Inflammatory macrophage treated with lipopolysaccharide for 1 hour (primary cell): ENCODE data around the gene MFN2.
A peak's percentile ranks its signal among the peaks of the same experiment; 100 is the strongest.

Experiments
- DNase-seq, 2 donors: peaks; one replicate each; pipeline ENCODE4 v3.0.0-alpha.2; 2020 to 2022

MFN2 gene

DNA sequence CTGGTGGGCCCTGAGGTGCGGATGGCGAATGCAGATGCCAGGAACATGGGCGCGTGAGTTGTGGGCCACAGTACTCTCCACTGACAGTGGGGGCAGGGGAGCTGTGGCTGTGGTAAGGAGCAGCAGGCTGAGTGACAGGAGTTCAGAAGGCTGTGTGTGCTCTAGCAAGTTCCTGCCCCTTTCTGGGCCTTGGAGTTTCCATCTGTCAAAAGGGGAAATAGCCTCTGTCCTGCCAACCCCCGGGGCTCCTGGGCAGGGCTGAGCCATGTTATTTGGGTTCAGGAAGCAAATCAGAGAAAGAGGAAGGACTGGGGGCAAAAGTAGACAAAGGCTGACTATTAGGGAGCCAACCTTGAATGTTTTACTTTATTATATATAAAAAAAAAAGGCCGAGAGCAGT is 19.5 kb upstream of the MFN2 start:
- DNase-seq: peak; percentile 86 to 88

DNA sequence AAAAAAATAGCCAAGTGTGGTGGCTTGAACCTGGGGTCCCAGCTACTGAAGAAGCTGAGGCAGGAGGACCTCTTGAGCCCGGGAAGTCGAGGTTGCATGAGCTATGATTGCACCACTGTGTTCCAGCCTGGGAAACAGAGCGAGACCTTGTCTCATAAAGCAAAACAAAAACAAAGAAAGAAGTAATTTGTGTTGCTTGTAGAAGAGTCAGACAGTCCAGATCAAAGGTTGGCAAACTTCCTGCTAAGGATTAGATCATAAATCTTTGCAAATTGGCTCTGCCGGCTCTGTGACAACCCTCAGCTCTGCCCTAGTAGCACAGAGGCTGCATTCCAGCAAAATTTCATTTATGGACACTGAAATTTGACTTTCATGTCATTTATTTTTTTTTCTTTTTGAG is 19.0 kb upstream of the MFN2 start:
- peak; percentile 60 to 74 for DNase-seq

DNA sequence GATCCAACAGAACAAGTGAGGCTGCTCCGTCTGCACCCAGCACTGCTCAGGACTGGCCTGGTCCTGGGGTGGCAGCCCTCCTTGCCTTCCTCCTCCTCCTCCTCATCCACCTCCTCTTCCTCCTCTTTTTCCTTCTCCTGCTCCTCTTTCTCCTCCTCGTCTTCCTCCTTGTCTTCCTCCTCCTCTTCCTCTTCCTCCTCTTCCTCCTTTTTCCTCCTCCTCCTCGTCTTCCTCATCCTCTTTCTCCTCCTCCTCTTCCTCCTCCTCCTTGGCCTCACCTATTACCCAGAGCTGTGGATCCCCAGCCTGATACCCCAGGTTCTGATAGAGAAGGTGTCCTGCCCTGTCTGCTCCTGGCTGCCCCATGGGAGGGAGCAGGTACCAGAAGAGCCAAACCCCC is 16.6 kb upstream of the MFN2 start:
- DNase-seq: no peak

DNA sequence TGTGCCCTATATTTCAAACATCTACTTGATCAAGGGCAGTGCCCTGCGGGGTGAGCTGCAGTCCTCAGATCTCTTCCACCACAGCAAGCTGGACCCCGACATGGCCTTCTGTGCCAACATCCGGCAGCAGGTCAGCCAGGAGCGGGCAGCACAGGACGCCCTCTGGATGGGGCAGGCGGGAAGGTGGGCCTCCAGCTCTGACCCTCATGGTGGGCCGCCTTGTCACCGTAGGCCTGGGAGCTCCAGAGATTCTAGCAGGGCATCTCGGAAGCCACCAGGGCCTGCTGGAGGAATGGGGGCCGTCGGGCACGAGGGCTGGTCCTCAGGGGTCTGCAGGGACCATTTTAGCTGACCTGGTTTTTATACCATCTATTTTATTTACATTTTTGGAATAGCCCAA is 15.6 kb upstream of the MFN2 start:
- no peak for DNase-seq

DNA sequence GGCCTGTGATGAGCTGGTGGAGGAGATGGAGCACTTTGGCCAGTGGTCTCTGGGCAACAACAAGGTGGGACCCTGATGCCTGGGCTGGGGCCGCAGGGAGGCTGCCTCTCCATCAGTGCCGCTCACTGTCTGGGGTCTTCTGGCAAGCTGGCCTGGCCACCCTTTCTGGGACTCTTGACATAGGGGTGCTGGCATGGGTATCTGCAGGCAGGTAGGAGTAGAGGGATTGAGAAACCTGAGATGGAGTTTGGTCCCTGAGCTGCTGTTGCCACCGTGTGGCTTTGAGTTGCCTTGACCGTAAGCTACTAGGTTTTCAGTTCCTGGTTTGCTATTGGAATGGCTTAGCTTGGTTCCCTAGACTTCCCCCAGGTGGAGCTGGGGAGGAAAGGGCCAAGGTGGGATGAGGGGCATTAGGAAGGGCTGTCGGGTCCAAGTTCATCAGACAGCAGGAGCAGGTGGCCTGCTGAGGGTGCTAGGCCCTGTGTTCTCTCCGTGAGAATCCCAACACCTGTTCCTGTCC is 13.2 kb upstream of the MFN2 start:
- DNase-seq: peak; percentile 21 to 25

DNA sequence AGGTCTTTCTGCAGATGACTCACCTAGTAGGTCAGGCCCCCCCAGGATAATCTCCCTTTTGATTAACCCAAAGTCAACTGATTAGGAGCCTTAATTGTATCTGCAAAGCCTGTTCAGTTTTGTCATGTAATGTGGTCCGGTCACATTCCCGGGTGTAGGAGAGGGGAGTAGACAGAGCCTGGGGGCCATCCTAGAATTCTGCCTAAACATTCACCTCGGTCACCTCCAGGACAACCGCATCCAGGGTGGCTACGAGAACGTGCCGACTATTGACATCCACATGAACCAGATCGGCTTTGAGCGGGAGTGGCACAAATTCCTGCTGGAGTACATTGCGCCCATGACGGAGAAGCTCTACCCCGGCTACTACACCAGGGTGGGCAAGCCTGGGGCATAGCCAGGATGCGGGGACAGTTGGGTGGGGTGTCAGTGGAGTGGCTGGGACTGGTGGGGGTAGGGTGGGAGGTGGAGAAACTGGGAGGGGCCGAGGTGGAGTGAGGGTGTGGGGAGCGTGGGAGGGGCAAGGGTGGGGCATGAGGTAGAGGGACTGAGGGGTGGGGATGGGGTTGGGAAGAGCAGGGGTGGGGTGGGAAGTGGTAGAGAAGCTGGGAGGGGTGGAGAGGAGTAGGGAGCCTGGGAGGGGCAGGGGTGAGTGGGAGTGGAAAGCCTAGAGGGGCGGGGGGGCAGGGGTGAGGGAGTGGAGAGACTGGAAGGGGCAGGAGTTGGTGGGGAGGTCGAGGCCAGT is 9.6 kb upstream of the MFN2 start:
- no peak for DNase-seq

DNA sequence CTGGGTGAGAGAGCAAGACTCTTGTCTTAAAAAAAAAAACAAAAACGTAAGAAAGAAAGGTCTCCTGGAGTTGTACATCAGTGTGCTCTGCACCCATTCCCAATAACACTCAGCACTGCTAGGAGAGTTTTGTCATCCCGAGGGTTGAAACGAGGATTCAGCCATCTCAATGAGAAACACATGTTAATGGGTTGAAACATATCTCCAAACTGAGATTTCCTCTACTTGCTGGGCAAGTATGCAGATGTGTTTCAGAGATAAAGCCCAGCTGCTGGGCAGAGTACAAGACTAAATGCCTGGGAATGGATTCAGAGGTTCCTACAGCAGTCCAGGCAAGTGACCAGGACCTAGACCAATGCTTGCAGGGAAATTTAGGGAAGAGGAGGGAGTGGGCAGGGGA is 2.6 kb upstream of the MFN2 start:
- DNase-seq: no peak

DNA sequence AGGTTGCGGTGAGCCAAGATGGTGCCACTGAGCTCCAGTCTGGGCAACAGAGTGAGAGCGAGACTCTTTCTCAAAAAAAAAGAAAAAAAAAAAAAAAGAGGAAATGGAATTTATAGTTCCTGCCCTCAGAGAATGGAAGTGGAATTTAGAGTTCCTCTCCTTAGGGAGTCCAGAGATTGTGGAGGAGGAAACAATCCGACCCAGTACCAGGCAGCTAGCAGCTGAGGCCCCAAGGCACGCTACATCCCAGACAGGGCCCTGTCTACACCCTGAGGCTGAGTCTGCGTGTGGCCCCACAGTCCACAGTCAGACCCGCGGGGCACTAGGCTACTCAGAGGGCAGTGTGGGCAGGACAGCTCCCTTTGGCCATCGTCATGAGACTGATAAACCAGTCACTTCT is 1.9 kb upstream of the MFN2 start:
- peak; percentile 30 to 33 for DNase-seq

DNA sequence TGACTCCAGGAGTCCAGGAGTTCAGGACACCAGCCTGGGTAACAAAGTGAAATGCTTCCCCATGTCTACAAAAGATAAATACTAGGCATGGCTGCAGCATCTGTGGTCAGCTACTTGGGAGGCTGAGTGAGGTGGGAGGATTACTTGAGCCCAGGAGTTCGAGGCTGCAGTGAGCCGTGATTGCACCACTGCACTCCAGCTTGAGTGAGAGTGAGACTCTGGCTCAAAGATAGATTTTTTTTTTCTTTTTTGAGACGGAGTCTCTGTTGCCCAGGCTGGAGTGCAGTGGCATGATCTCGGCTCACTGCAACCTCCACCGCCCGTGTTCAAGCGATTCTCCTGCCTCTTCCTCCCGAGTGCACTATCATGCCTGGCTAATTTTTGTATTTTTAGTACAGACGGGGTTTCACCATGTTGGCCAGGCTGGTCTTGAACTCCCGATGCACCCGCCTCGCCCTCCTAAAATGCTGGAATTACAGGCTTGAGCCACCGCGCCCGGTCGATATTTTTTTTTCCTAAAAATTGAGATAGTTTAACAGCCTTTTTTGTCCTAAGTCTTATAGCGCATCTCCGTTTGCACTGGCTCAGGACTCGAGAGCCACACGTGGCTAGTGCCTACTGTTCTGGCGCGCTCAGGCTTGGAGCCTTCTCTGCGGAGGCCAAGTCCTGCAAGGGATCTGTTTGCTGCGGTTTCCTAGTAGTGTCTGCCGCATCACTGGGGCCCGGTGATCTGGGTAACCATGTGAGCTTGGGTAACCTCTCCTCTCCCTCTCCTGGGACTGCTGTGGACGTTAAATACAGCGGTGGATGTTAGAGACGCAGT is 1.0 kb upstream of the MFN2 start:
- no peak for DNase-seq

DNA sequence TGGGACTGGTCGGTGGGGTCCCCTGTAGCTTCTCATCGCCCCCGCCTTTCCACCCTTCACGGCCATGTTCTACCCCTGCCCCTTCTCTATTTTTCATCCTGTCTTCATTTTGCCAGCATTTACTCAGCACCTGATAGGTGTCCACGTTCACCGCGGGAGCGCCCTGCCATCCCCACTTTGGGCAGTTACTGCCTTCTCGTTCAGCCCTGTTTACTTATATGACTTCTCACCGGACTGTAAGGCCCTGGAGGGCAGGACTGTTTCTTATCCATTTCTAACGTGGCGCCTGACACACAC is 380 bp downstream of the MFN2 start:
- no peak for DNase-seq

DNA sequence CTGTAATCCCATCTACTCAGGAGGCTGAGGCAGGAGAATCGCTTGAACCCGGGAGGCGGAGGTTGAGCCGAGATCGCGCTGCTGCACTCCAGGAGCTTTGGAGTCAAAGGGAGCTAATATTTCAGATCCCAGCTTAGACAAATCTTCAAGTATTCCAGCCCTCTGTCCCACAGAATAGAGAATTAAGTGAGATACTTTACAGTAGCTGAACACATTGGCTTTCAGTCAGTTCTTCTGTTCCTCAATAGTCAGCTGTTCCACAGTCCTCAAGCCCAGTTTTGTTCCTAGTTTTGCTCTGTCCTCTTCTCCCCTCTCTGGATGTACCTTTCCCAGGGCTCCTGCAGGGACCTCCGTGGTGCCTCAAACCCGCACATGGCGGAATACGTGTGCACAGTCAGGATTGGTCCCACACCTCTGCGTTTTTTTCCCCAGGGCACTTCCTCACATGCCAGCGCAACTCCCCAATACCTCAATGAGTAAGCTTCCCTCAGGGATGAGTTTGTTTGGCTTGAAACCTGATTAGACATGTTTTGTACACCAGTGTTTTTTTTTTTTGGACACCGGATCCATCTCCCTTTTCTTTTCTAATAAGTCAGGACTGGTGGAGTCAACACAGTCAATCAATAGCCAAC is 1.2 kb downstream of the MFN2 start:
- DNase-seq: no peak

DNA sequence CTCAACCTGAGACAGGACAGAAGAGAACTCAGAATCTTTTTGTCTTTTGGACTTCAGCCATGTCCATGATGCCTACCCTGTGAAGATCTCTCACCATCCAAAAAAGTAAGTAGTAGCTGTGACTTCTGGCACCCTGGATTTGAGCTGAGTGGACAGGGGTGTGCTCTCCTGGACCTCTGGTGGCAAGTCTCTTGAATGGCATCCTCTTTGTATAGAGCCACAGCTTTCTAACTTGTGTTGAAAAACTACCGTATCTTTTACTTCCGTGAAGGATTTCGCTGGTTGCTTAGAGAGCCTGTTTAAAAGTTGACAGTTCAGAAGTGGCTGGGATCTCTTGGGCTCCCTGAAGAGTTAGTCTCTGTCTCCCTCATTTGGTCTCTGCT is 1.8 kb downstream of the MFN2 start:
- DNase-seq: peak in 1 of 2 donors; percentile 23

DNA sequence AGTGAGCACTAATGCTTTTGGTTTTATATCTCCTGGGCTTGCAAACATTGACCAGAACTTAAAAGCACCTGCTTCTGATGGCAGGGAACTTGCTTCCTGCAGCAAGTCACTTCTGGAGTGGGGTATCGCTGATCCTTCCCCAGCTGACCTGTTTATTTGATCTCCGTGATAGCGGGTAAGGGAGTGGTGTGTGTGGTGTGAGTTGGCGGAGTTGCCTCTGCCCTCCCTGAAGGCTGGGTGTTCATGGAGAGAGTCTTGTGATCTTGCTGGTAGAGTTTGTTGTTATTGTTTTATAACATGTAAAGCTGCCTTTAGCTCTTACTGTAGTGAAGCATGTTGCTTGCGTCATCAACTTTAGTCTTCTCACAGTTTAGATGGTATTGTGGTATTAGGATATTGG is 3.9 kb downstream of the MFN2 start:
- no peak for DNase-seq

DNA sequence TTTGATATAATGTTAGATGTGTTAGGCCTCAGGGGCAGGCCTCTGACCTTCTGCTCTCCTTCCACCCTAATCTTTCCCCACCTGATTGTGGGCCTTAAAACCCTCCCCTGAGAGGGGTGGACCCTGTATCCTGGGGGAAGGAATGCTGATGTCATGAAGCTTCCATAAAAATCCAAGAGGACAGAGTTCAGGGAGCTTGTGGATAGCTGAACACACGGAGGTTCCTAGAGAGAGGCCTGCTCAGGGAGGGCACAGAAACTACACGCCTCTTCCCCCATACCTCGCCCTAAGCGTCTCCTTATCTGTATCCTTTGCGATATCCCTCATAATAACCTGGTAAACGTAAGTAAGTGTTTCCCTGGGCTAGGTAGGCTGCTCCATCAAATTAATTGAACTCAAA is 4.3 kb downstream of the MFN2 start:
- no peak for DNase-seq

DNA sequence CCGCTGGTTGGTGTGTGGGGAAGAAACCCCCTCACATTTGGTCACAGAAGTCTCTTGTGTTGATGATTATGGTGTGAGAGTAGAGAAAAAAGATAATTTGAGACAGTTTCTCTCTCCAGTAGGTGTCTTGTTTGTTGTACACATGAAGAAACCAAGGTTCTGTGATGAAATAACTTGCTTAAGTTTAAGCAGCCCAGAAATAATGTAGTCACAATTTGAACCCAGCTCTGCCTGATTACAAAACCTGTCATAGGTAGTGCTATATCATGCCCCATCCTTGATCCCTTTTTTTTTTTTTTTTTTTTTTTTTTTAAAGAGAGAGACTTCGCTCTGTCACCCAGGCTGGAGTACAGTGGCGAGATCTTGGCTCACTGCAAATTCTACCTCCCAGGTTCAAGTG is 4.9 kb downstream of the MFN2 start:
- no peak for DNase-seq

DNA sequence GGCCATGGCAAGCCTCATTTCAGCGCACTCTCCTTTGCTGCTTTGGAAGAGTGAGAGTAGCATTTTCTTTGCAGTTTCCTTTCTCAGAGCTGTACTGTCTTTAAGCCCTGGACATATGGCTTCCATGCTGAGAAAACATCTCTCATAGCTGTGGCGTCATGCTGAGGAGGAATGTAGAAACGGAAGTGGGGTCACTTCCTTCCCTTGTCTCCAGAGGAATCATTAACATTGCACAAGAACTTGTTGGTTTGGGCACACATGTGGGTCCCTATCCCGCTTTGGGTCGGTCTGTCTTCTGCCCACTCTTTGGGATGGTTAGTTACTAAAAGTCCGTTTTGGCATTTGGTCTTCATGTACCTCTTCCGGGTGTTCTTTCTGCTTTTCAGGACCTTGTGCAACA is 5.6 kb downstream of the MFN2 start:
- peak; percentile 72 to 79 for DNase-seq

DNA sequence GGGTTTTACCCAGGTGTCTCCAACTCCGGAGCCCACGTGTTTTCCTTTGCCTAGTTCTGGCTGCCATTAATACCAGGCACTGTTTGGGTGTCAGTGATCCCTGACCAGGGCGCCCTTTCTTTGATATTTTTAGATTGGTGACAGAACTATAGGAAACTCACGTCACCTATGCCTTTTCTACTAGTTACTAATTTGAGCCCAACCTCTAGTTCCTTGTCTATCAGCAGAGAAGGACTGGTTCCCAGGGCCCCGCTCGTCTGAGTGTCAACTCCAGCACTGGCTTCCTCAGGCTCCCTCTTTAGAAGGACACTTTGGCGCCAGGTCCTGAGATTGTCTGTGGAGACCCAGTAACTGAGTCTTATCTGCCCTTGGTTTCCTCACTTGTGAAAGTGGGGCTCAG is 9.4 kb downstream of the MFN2 start:
- DNase-seq: no peak

DNA sequence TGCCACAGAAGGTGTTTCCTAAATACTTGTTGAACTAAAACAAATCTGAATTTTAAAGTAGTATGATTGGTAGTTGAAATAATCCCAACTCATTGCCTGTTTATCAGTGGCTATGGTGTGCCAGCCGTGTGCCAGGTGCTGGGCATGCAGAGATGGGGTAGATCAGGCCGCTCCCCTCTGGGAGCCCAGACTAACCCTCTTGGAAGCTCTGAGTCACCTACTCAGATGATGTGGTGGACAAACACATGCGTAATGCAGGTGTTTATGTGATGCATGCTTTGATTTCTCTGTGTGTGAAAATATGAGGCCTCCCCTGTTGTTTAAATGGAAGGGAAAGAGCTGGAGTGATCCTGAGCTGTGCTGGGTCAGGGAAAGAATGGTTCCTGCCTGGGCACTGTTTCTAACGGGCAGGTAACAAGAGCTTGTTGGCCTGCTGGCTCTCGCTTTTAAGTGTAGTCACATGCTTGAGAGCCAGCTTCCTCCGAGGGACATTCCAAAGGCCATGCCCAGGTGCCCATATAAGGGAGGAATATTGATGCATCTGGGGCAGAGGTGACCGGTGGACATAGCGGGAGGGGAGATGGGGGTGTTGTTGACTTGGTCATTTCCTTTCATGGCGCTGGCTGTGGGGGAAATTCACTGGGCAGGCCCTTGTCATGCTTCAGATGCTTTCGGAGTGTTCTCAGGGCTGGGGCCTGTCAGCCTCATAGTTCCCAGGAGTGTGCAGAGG is 10.2 kb downstream of the MFN2 start:
- no peak for DNase-seq

DNA sequence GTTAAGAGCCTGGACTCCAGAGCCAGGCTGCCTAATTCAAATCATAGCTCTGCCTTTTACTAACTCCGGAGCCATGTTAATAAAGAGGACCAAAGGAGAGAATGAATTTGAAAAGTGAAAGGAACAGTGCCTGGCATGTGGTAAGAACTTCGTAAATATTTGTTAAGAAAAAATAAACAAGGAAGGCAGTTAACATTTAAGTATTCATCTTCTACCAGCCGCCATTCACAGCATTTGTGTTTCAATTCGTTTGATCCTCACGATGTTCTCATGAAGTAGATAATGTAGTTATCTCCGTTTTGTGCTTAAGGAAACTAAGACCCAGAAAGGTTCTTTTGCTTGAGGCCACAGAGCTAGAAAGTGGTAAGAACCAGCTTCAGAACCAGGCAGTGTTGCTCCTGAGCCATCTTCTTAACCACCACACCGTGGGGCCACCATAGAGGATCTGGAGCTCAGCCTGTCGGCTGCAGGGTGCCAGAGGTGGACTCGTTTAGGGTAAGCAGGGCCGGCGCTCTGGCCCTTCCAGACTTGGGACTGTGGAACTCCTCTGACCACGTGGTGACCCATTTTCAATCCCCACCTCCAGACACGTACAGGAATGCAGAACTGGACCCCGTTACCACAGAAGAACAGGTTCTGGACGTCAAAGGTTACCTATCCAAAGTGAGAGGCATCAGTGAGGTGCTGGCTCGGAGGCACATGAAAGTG is 11.9 kb downstream of the MFN2 start:
- no peak for DNase-seq

DNA sequence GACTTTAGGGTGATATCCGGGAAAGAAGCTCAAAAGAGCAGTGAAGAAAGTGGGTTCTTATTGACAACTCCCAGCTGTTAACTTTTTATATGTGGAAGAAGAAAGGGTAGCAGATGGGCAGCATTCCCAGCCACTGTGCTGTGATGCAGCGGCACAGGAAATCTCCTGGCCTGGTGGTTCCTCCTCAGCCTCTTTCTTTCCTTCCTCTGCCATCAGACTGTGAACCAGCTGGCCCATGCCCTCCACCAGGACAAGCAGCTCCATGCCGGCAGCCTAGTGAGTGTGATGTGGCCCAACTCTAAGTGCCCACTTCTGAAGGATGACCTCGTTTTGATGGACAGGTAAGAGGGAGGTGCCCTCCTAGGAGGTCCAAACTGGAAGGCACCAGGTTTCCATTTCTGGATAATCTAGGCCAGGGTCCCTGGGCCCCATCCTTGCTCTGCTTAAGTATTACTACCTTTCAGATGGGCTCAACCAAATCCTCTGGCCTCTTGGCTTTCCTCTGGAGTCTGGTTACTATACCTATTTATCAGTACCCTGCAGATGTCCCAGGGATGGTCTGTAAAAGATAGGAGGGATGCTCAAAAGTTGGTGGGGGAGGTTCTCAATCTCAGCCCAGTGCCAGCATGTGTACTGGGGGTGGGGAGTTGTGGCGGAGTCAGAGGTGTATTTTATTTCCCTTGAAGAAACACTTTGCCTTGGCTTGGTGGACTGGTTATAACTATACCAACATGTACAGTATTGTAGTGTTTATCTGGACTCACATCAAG is 17.0 kb downstream of the MFN2 start:
- no peak for DNase-seq

DNA sequence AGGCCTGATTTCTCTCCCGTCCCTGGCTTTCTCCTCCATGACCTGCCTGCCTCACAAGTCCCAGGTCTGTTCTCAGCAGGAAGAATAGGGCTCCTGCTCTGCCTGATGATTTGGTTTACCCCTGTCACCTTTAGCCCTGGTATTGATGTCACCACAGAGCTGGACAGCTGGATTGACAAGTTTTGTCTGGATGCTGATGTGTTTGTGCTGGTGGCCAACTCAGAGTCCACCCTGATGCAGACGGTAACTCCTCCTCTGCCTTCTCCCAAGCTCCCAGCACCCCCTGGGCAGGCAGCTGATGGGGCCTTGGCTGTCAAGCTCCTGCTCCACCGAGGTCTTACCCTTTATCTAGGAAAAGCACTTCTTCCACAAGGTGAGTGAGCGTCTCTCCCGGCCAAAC is 18.4 kb downstream of the MFN2 start:
- DNase-seq: no peak

DNA sequence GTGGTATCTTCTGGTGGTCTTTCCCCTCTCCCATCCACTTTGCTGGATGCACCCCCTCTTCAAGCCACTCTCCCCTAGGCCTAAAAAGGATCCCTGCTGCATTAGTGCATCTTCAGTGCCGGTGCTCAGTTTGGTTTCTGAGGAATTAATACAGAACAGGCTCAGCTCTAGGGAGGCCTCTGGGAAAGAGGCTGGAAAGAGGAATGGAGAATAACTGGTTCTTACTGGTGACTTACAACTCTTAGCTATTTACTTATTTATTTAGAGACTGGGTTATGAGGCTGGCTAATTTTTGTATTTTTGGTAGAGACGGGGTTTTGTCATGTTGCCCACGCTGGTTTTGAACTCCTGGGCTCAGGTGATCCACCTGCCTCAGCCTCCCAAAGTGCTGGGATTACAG is 19.0 kb downstream of the MFN2 start:
- no peak for DNase-seq
